Measurements from ENCODE around the gene LRP2BP.

Gene LRP2BP

GRCh38 chr4:185412412-185412811 is 16.7 kb upstream of the LRP2BP start:
- H3K27ac ChIP-seq: no peak overlapping the region
- ChIA-PET CTCF (interaction anchor here (0.6 to 1.0 kb wide), 2 partner anchors 26 to 185 kb away, joined by 3 to 4 read pairs; no protein-coding TSS in a partner anchor), POLR2A (ENCODE audit: low non-redundant PET) (no interaction called here)
- TF ChIP-seq CTCF (conservative IDR thresholded peaks at IDR 0.05; ENCODE audit: low read depth): no peak
- DNase-seq (ENCODE audit: low spot score): no peak

GRCh38 chr4:185411849-185412248 is 16.1 kb upstream of the LRP2BP start:
- ChIA-PET POLR2A (ENCODE audit: low non-redundant PET) (no interaction called here), CTCF (interaction anchor here (0.6 to 1.0 kb wide), 2 partner anchors 26 to 185 kb away, joined by 3 to 4 read pairs; no protein-coding TSS in a partner anchor)
- DNase-seq (ENCODE audit: low spot score): no peak
- H3K27ac ChIP-seq: no peak overlapping the region
- no peak for TF ChIP-seq CTCF (conservative IDR thresholded peaks at IDR 0.05; ENCODE audit: low read depth)

- TF ChIP-seq CTCF (conservative IDR thresholded peaks at IDR 0.05; ENCODE audit: low read depth): no peak
- CTCF ChIA-PET: no interaction called here
- DNase-seq (ENCODE audit: low spot score): no peak
Observed at GRCh38 chr4:185408432-185408831, 12.7 kb upstream of the LRP2BP start.

GRCh38 chr4:185405296-185405999 is 9.7 kb upstream of the LRP2BP start:
- DNase-seq (ENCODE audit: low spot score): no peak
- H3K27ac ChIP-seq: no peak overlapping the region
- POLR2A ChIA-PET (ENCODE audit: low non-redundant PET): no interaction called here
- no peak for TF ChIP-seq CTCF (conservative IDR thresholded peaks at IDR 0.05; ENCODE audit: low read depth)
- CTCF ChIA-PET: interaction anchor here (0.5 kb wide), 1 partner anchor 457 kb away, joined by 3 read pairs; no protein-coding TSS in a partner anchor

More at GRCh38 chr4:185408432-185408831, 12.7 kb upstream of the LRP2BP start:
- POLR2A ChIA-PET (ENCODE audit: low non-redundant PET): no interaction called here
- no peak overlapping the region for H3K27ac ChIP-seq

- CTCF ChIA-PET: interaction anchor here (0.7 kb wide), 1 partner anchor 194 kb away, joined by 6 read pairs; the partner anchor contains the start of gene SNX25
- POLR2A ChIA-PET (ENCODE audit: low non-redundant PET): no interaction called here
- H3K27ac ChIP-seq: no peak overlapping the region
- TF ChIP-seq CTCF (conservative IDR thresholded peaks at IDR 0.05; ENCODE audit: low read depth): no peak
- DNase-seq (ENCODE audit: low spot score): no peak
Observed at GRCh38 chr4:185404031-185404430, 8.3 kb upstream of the LRP2BP start.

GRCh38 chr4:185399466-185399865 is 3.7 kb upstream of the LRP2BP start:
- no peak for DNase-seq (ENCODE audit: low spot score)
- CTCF ChIA-PET: no interaction called here
- H3K27ac ChIP-seq: no peak overlapping the region
- no peak for TF ChIP-seq CTCF (conservative IDR thresholded peaks at IDR 0.05; ENCODE audit: low read depth)
- POLR2A ChIA-PET (ENCODE audit: low non-redundant PET): no interaction called here

Measured in RWPE1 (cell line).